ENCODE results near the gene BET1. TPM values are rescaled to one million over a fixed set of nuclear protein-coding genes. Genes with fewer than 3 reads are reported as not detected.

Gene BET1
- total RNA-seq, 1 donor from 2014 or later: 21.9 TPM

GRCh38 chr7:93972029-93972725 lies 32.0 kb downstream of the BET1 start:
- no peak for TF ChIP-seq CTCF (IDR thresholded peaks at IDR 0.05)
- H3K4me3 ChIP-seq: no peak overlapping the region
- intact Hi-C loops (cut with DNase I): no loop called here
- no peak overlapping the region for H3K27ac ChIP-seq
- H3K27me3 ChIP-seq (ENCODE audit: low read depth): no peaks in the 10 kb centered on the region
- no peaks in the 10 kb centered on the region for H3K4me1 ChIP-seq
- no peak for ATAC-seq
- H3K9me3 ChIP-seq: no peaks in the 10 kb centered on the region
- no peak for DNase-seq
- no peaks in the 10 kb centered on the region for H3K36me3 ChIP-seq

- Histone ChIP-seq H3K27ac (no peak overlapping the region), H3K9me3 (no peaks in the 10 kb centered on the region), H3K4me1 (no peaks in the 10 kb centered on the region), H3K4me3 (no peak overlapping the region), H3K27me3 (ENCODE audit: low read depth) (no peaks in the 10 kb centered on the region), H3K36me3 (no peaks in the 10 kb centered on the region)
- DNase-seq: no peak
- ATAC-seq: no peak
- no peak for TF ChIP-seq CTCF (IDR thresholded peaks at IDR 0.05)
- intact Hi-C loops (cut with DNase I): no loop called here
Observed at GRCh38 chr7:93968911-93969620, 35.1 kb downstream of the BET1 start.

DNA sequence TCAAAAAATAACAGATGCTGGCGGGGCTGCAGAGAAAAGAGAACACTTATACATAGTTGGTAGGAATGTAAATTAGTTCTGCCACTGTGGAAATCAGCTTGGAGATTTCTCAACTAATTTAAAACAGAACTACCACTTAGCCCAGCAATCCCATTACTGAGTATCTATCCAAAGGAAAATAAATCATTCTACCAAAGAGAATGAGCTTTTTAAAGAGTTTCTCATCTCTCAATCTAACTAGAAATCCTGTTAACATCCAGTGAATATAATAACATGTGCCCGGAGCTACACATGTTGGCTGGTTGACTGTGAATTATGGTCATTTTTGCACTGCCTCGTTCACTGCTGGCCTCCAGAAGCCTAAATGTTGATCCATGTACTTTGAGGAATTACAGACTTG lies 39.3 kb downstream of the BET1 start:
- Histone ChIP-seq H3K4me1 (no peaks in the 10 kb centered on the region), H3K36me3 (no peaks in the 10 kb centered on the region), H3K27ac (no peak overlapping the region), H3K27me3 (ENCODE audit: low read depth) (no peaks in the 10 kb centered on the region), H3K9me3 (no peaks in the 10 kb centered on the region), H3K4me3 (no peak overlapping the region)
- DNase-seq: no peak
- intact Hi-C loops (cut with DNase I): no loop called here
- no peak for TF ChIP-seq CTCF (IDR thresholded peaks at IDR 0.05)
- no peak for ATAC-seq

DNA sequence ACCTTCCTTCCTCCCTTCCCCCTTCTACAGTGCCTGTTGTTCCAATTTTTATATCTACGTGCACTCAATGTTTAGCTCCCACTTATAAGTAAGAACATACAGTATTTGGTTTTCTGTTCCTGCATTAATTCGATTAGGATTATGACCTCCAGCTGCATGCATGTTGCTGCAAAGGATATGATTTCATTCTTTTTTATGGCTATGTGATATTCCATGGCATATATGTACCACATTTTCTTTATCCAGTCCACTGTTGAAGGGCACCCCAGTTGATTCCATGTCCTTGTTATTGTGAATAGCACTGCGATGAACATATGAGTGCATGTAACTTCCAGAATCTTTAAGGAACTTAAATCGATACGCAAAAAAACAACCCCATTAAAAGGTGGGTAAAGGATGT lies 39.9 kb downstream of the BET1 start:
- intact Hi-C loops (cut with DNase I): no loop called here
- no peak for ATAC-seq
- H3K4me3 ChIP-seq: no peak overlapping the region
- DNase-seq: no peak
- no peak overlapping the region for H3K27ac ChIP-seq
- TF ChIP-seq CTCF (IDR thresholded peaks at IDR 0.05): no peak
- no peaks in the 10 kb centered on the region for H3K27me3 ChIP-seq (ENCODE audit: low read depth)
- H3K4me1 ChIP-seq: no peaks in the 10 kb centered on the region
- no peaks in the 10 kb centered on the region for H3K36me3 ChIP-seq
- no peaks in the 10 kb centered on the region for H3K9me3 ChIP-seq

DNA sequence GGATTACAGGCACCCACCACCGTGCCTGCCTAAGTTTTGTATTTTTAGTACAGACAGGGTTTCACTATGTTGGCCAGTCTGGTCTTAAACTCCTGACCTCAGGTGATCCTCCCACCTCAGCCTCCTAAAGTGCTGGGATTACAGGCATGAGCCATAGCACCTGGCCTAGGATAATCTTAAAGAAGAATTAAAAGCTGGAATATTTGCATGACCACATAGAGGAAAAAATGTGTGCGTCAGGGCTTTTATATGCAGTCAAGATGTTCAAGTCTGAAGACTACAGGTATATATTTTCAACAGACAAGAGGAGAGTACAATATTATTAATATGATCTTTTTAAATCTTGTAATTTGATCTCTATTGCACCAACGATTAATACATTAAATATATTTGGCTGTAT lies 43.2 kb downstream of the BET1 start:
- DNase-seq (no peak), ATAC-seq (no peak)
- H3K4me1 ChIP-seq: no peaks in the 10 kb centered on the region
- no peak for TF ChIP-seq CTCF (IDR thresholded peaks at IDR 0.05)
- H3K4me3 ChIP-seq: no peak overlapping the region
- no peak overlapping the region for H3K27ac ChIP-seq
- H3K9me3 ChIP-seq: no peaks in the 10 kb centered on the region
- intact Hi-C loops (cut with DNase I): no loop called here
- H3K36me3 ChIP-seq: no peaks in the 10 kb centered on the region
- H3K27me3 ChIP-seq (ENCODE audit: low read depth): no peaks in the 10 kb centered on the region
